Upper lobe of right lung (tissue), 1 donor: ENCODE data around the gene COMP. TPM values are rescaled to one million over a fixed set of nuclear protein-coding genes. Genes with fewer than 3 reads are reported as not detected.

ENCODE experiments used
- ATAC-seq: fragments of 200-7000 bp; cut with Tn5 transposase; one replicate; pipeline ENCODE4 v1.9.1; 2020; ENCODE audit warnings: mild to moderate bottlenecking, moderate library complexity
- DNase-seq: peaks from one replicate; pipeline ENCODE4 v3.0.0-alpha.2; 2020
- H3K27ac ChIP-seq: fragments of 200-600 bp; one replicate; pipeline ENCODE4 v1.8.0; 2022
- H3K27me3 ChIP-seq: fragments of 200-600 bp; one replicate; pipeline ENCODE4 v1.8.0; 2022; ENCODE audit warnings: mild to moderate bottlenecking
- H3K36me3 ChIP-seq: fragments of 200-600 bp; one replicate; pipeline ENCODE4 v1.8.0; 2022
- H3K4me1 ChIP-seq: fragments of 200-600 bp; one replicate; pipeline ENCODE4 v1.8.0; 2022
- H3K4me3 ChIP-seq: fragments of 200-600 bp; one replicate; pipeline ENCODE4 v1.8.0; 2022; ENCODE audit warnings: mild to moderate bottlenecking
- H3K9me3 ChIP-seq: fragments of 200-600 bp; one replicate; pipeline ENCODE4 v1.8.0; 2022
- CTCF ChIP-seq: fragments of 200-600 bp; IDR thresholded peaks from one replicate; pipeline ENCODE4 v1.8.0; 2022; ENCODE audit warnings: antibody characterized with exemption
- intact Hi-C: fragments of 100-400 bp; cut with DNase I; formaldehyde crosslinking; loops from one replicate; pipeline ENCODE4 v1.11.0; 2022
- total RNA-seq: library from RNA; stranded (reverse); fragmentation: NEBNext Ultra II Directional; extraction: Animal tissue kit (Norgen Biotek cat#: 25700); gene quantifications from one replicate; pipeline ENCODE4 v1.2.1, GENCODE V29; 2021
- donor health status: DM: no; HTN: yes; CAD: no; lungs with severe emphysema.

Gene COMP
- total RNA-seq, 1 donor from 2014 or later: 9.7 TPM

GRCh38 chr19:18756896-18757295 is 34.2 kb downstream of the COMP start:
- Histone ChIP-seq H3K4me3 (no peak overlapping the region), H3K36me3 (peaks cover 15% of the 10 kb centered on the region), H3K27ac (no peak overlapping the region), H3K27me3 (no peaks in the 10 kb centered on the region), H3K9me3 (no peaks in the 10 kb centered on the region), H3K4me1 (peaks cover 8% of the 10 kb centered on the region)
- no peak for TF ChIP-seq CTCF
- ATAC-seq (peak; percentile 64), DNase-seq (peak; percentile 78)
- intact Hi-C loops: no loop called here

- H3K4me1 ChIP-seq: no peaks in the 10 kb centered on the region
- no peaks in the 10 kb centered on the region for H3K27me3 ChIP-seq
- no peak overlapping the region for H3K27ac ChIP-seq
- intact Hi-C loops: no loop called here
- ATAC-seq: no peak
- H3K4me3 ChIP-seq: no peak overlapping the region
- DNase-seq: no peak
- TF ChIP-seq CTCF: no peak
- H3K36me3 ChIP-seq: peaks cover 21% of the 10 kb centered on the region
- no peaks in the 10 kb centered on the region for H3K9me3 ChIP-seq
Measured at GRCh38 chr19:18754501-18754900, 36.6 kb downstream of the COMP start.

GRCh38 chr19:18751571-18751970 is 39.5 kb downstream of the COMP start:
- Histone ChIP-seq H3K36me3 (peaks cover 21% of the 10 kb centered on the region), H3K4me1 (no peaks in the 10 kb centered on the region), H3K27me3 (no peaks in the 10 kb centered on the region), H3K27ac (no peak overlapping the region), H3K9me3 (no peaks in the 10 kb centered on the region), H3K4me3 (no peak overlapping the region)
- TF ChIP-seq CTCF: no peak
- ATAC-seq (no peak), DNase-seq (no peak)
- intact Hi-C loops: no loop called here

GRCh38 chr19:18750295-18750970 is 40.7 kb downstream of the COMP start:
- peaks cover 21% of the 10 kb centered on the region for H3K36me3 ChIP-seq

DNA sequence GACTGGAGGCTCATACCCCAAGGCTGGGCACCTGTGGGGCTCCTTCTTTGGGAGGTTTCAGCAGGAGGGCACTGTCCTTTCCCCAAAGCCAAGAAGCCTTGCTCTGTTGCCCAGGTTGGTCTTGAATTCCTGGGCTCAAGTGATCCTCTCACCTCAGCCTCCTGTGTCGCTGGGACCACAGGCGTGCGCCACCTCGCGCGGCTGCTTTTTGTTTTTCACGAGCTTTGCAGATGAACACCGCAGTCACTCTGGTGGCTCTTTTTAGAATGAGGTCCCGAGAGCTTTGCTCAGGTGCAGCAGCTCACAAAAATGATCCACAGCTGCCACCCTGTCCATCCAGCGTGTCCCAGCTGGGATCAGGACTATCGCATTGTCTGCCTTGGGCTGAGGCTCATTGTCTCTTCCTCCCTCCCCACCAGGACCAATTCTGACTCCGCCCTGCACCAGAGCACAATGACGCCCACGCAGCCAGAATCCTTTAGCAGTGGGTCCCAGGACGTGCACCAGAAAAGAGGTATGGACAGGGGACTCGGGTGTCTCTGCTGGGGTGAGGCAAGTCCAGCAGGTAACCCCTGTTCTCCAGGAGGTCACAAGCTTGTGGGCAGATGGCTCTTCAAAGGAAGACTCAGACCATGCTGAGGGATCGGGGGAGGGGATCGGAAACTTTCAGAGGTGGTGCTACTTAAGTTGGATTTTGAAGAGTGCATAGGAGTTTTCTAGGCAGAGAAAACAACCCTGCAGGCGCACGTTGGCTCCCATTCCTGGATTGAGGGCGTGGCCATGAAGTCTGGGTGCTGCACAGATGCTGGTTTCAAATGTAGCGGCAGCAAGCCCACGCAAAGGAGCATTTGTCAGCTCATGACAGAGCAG is 41.5 kb downstream of the COMP start:
- H3K4me1 ChIP-seq: no peaks in the 10 kb centered on the region
- ATAC-seq: no peak
- H3K4me3 ChIP-seq: no peak overlapping the region
- H3K36me3 ChIP-seq: peaks cover 21% of the 10 kb centered on the region
- no peaks in the 10 kb centered on the region for H3K9me3 ChIP-seq
- intact Hi-C loops: no loop called here
- no peak for TF ChIP-seq CTCF
- no peak overlapping the region for H3K27ac ChIP-seq
- DNase-seq: peak; percentile 55
- no peaks in the 10 kb centered on the region for H3K27me3 ChIP-seq

More at GRCh38 chr19:18750295-18750970, 40.7 kb downstream of the COMP start:
- Histone ChIP-seq H3K4me1 (no peaks in the 10 kb centered on the region), H3K27me3 (no peaks in the 10 kb centered on the region), H3K9me3 (no peaks in the 10 kb centered on the region), H3K27ac (no peak overlapping the region), H3K4me3 (no peak overlapping the region)
- no peak for TF ChIP-seq CTCF
- DNase-seq (peak; percentile 57), ATAC-seq (no peak)
- intact Hi-C loops: no loop called here
